Fibroblast of the conjunctiva (primary cell): ENCODE results near the gene GPS1.

ENCODE experiments used
- DNase-seq: peaks from one replicate; pipeline ENCODE4 v3.0.0-alpha.2; 2010; ENCODE audit warnings: low read depth

GPS1 gene

DNA sequence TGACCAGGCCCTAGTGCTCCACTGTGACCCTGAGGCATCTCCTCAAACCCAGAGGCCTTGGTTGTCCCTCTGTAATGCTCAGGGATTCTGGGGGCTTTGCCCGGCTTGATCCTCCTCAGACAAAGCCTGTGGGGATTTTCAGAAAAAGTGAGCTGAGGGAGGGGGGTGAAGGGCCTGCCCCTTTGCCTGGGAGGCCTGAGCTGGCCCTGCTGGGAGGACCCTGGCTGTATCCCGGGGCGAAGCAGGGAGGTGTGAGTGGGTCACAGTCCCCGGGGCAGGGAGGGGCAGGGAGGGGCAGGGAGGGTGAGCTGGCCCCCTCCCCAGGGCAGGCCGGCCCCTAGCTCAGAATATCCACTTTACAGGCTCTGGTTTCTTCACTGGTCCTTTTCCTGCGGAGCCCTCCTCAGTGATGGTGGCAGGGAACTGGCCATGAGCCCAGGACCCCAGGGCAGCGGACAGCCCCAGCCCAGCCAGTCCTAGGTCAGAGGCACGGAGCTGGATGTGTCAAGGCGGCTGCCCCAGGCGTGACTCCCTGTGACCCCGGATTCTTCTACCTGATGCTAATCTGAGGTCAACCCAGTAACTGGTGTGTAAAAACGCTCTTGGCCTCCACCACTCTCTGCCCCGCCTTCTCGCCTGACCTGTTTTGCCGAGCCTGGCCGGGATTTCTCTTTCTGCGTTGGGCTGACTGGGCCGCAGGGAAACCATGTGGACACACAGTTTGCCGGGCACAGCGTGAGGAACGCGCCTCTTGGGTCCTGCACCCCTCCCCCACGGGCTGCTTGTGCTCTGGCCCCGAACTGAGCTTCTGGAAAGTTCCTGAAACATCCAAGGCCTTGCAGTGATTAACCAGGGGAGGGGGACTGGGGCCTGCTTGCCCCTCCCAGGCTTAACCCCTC lies 52.1 kb downstream of the GPS1 start:
- DNase-seq: peak; percentile 26

DNA sequence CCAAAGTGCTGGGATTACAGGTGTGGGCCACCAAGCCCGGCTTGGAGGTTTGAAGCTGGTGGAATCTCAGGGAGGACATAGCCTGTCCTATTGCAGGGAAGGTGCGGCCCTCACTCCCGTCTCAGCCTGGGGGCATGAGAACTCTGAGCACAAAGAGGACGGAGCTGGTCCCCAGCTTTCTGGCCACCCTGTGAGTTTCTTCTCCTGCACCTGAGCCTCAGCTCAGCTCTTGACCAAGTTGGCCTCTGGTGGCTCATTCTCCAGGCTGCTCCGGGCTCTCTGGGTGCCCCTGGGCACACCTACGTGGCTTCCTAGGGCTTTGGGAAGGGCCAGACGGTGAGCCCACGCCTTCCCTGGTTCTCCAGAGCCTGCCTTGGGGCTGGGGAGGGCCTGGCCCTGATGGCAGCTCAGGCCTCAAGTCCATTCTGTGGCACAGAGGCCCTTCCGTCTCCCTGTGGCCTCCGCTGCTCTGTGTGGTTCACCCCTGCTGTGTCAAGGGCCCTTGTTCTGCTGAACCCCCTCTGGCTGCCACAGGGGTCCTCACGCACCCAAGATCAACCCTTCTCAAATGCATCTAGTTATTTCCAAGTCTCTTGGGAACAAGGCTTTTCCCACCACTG lies 53.2 kb downstream of the GPS1 start:
- no peak for DNase-seq

DNA sequence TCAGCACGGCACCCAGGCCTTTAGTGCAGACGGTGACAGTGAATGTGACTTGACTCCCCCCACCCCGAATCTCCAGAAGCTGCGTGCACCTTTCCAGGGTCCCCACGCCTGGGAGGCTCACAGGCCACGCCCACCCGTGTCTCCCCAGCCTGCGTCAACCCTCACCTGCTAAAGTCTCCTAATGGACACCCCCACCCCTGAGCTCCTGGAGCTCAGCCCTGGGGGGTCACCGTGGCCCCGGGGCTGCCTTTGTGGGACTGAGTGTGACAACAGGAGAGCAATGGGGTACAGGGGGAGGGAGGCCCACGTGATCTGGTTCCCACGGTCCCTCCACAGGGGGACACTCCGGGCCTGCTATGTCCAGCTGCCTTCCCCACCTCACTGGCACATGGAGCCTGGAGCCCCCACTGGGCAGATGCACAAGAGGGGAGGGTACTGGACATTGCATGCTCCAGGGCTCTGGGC lies 53.8 kb downstream of the GPS1 start:
- no peak for DNase-seq

DNA sequence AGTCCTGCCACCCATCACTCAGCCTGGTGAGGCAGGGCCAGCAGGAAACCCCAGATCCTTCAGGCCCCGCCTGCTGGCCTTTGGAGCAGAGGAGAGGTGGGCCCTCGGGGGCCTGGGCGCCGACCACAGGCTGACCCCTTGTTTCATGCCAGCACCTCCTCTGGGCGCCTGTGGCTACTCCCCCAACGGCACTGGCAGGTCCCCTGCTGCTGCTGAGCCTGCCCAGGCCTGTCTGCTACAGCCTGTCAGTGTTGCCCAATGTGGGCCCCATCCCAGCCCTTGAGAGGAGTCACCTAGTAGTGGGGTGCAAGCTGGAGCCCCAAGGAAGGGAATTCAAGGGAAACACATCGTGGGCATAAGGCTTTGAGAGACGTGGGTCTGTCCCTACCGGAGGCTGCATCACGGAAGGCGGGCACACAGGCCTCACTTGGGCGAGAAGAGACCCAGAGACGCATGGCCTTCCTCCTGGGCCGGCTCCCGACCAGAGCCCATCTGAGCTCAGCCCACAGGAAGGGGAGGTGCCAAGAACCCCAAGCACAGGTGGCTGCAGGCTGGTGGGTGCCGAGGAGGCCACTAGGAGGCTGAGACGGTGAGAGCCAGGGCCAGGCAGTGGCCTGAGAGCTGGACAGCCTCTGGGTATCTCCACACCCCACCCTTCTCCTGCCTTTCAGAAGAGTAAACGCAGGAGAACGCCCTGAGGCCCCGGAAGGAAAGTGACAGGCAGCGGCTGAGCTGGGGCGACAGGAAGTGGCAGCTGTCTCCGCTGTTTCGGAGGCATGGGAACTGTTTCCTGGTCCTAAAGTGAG lies 54.4 kb downstream of the GPS1 start:
- no peak for DNase-seq

DNA sequence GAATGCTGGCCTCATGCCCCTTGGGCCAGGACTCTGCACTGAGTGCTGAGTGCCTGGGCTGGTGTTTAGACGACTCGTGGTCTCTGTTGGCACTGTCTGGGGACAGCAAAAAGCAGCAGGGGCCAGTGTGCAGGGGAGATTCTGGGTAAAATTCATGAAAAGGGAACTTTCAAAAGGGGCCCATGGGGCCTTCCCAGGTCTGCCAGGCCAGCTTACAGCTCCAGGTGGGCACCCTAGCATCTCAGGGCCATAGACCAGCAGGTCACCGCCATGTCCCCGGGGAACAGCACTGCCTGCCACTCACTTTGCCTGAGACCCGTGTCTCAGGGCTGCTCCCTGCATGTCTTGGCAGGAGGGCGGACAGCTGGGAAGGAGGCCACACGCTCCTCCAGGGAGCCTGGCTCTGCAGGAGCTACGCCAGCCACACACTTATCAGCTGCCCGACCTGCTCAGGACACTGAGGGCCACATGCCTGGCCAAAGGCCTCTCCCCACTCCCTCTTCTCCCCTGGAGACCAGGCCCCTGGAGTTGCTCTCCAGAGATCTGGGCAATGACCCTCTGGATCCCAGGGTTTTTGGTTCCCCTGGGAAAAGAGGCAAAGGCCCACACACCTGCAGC lies 55.1 kb downstream of the GPS1 start:
- no peak for DNase-seq
